ENCODE data around the gene HIC1.

Gene HIC1

DNA sequence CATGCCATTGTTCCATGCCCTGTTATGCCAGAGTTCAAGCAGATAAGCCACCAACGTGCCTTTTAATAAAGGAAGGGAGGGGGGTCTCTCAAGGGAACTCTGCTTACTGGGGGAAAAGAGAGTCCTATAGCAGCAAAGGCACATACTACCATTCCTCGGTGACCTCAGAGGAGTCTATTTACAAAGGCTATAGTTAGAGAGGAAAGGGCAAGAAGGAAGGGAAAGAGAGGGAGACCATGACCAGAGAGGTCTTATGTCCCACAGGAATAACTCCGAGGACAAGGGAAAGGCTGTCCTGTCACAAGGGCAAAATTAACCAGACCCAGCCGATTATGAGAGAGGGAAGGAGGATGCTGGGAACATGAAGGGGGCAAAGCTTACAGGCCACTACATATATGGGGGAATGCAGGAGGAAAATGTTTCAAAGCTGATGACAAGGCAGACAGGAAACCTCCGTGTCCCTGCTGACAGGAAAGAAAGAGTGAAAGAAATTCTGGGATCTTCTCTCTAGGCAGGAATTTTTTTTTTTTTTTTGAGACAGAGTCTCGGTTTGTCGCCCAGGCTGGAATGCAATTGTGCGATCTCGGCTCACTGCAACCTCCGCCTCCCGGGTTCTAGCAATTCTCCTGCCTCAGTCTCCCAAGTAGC is 51.5 kb downstream of the HIC1 start:
- no peak for DNase-seq (ENCODE audit: low read depth)

DNA sequence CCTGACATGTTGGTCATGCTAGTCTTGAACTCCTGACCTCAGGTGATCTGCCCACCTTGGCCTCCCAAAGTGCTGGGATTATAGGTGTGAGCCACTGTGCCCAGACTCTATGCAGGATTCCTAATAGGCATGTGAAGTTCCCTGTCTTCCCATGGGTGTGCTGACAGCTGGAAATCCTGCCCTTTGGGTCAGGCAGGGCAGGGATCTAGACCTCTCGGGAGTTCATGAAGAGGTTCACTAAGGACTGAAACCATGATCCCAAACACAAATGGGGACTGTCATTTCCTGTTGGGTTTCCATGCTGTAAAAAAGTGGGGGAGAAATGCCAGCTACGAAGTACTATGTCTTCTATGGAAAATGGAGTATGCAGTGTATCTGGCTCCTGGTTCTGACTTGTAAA is 52.1 kb downstream of the HIC1 start:
- no peak for DNase-seq (ENCODE audit: low read depth)

DNA sequence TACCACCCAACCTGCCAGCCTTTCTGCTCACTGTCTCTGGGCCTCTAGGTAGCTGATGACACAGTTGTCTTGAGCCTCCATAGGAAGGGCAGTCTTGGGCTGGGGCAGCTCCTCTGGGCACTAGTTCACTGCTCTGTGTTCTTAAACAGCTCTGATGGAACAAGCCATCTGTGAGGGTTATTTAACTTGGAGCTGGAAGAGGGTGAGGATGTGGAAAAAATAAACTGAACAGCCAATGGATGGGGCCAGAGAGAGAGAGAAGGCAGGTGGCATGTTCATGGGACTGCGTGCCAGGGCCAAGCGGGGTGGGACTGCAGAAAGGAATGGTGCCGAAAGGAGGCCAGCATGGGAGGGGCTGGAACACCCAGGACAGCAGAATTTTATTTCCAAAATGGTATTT is 52.6 kb downstream of the HIC1 start:
- no peak for DNase-seq (ENCODE audit: low read depth)

DNA sequence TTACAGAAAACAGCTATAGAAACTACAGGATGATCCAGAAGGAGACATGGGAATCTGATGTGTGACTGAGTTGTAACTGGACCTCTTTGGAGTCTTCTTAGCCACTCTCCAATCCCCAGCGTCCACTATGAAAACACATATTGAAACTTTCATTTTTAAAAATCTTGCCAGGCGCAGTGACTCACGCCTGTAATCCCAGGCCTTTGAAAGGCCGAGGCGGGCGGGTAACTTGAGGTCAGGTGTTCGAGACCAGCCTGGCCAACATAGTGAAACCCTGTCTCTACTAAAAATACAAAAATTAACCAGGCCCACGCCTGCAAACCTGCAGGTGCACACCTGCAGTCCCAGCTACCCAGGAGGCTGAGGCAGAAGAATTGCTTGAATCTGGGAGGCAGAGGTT is 53.3 kb downstream of the HIC1 start:
- DNase-seq (ENCODE audit: low read depth) = no peak

DNA sequence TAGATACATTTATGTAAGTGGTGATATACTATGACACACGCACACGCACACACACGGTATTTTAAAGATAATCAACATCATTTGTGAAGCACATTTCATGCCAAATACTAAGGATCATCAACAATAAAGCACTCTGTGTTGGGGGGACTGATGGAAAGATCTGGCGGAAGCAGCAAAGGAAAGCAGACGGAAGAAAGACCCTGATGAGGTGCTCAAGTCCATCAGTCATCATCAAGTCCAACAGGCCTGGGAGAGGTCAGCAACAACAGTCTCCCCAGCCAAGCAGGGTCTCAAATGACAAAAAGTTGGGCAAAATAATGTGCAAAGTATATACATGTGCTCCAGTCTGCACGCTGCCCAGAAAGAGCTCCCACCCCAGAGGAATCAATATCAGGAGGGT is 55.5 kb downstream of the HIC1 start:
- DNase-seq (ENCODE audit: low read depth) = no peak

DNA sequence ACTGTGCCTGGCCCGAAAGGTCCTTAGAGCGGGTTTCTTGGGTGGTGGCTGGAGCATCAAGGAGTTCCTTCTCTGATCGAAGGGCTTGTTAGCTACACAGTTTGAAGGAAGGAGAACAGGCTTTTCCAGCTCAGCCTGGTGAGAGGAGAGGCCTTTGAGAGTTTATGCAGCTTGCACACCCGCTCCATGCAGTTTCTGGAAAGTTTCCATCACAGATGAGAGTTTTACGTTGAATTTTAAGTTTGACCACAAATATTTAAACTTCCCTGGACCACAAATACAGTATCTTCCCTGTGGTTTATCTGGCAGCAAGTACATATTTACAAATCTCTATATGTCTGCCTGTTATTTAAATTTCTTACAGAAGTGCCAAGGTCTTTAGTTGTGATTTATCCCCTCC is 56.8 kb downstream of the HIC1 start:
- peak; percentile 90 for DNase-seq (ENCODE audit: low read depth)
